SW 1271 (cell line): ENCODE measurements around the gene P4HB.

Source experiments
- DNase-seq, 2 experiments: peaks; one replicate each; lab custom pipeline; 2025; lab: John Stamatoyannopoulos, UW

P4HB gene

GRCh38 chr17:81898029-81898866, 37.9 kb upstream of the P4HB start:
- DNase-seq = no peak

- DNase-seq = no peak
Observed at GRCh38 chr17:81895400-81895799, 35.1 kb upstream of the P4HB start.

GRCh38 chr17:81891303-81891552, 30.9 kb upstream of the P4HB start:
- no peak for DNase-seq

- DNase-seq = no peak
Observed at GRCh38 chr17:81890447-81891302, 30.3 kb upstream of the P4HB start.

- no peak for DNase-seq
Observed at GRCh38 chr17:81889602-81890001, 29.3 kb upstream of the P4HB start.

- DNase-seq = no peak
Observed at GRCh38 chr17:81888988-81889595, 28.8 kb upstream of the P4HB start.

- no peak for DNase-seq
Observed at GRCh38 chr17:81888105-81888987, 28.0 kb upstream of the P4HB start.

- DNase-seq = peak; percentile 37 to 41
Observed at GRCh38 chr17:81885869-81886548, 25.7 kb upstream of the P4HB start.

- DNase-seq = no peak
Observed at GRCh38 chr17:81885454-81885853, 25.1 kb upstream of the P4HB start.

GRCh38 chr17:81884968-81885367, 24.6 kb upstream of the P4HB start:
- DNase-seq = no peak

GRCh38 chr17:81884520-81884919, 24.2 kb upstream of the P4HB start:
- DNase-seq = no peak

- no peak for DNase-seq
Observed at GRCh38 chr17:81879121-81879520, 18.8 kb upstream of the P4HB start.

- DNase-seq = no peak
Observed at GRCh38 chr17:81878294-81878693, 18.0 kb upstream of the P4HB start.

- DNase-seq = no peak
Observed at GRCh38 chr17:81877569-81877968, 17.2 kb upstream of the P4HB start.

- DNase-seq = peak; percentile 46 to 78
Observed at GRCh38 chr17:81871387-81872230, 11.3 kb upstream of the P4HB start.

GRCh38 chr17:81870981-81871386, 10.6 kb upstream of the P4HB start, which contains the start of gene ARHGDIA:
ARHGDIA (minus strand) TSS chr17:81871337; CDS start chr17:81869930, 1,407 bp downstream.
- DNase-seq = no peak

GRCh38 chr17:81870131-81870980, 10.0 kb upstream of the P4HB start:
- DNase-seq = peak in 1 of 2 experiments; percentile 53

GRCh38 chr17:81869221-81870130, 9.1 kb upstream of the P4HB start:
- peak in 1 of 2 experiments; percentile 42 for DNase-seq
